SK-N-MC (cell line): ENCODE results near the gene FBXL3.

Source experiments
- DNase-seq: peaks from one replicate; pipeline ENCODE4 v3.0.0-alpha.2; 2011; ENCODE audit warnings: low read depth, low spot score
- H3K27ac ChIP-seq: fragments of 200-600 bp; sonication (generic); 2 replicates; pipeline ENCODE4 v1.5.1; 2016; ENCODE audit warnings: mixed run types
- H3K36me3 ChIP-seq: fragments of 200-600 bp; sonication (generic); 2 replicates; pipeline ENCODE4 v1.6.1; 2017; ENCODE audit warnings: antibody characterized with exemption, low read length, mixed read lengths; ENCODE audit not compliant: insufficient read depth
- H3K4me3 ChIP-seq: fragments of 200-600 bp; sonication (generic); 2 replicates; pipeline ENCODE4 v1.5.1; 2016
- H3K9ac ChIP-seq: fragments of 200-600 bp; sonication (generic); 2 replicates; pipeline ENCODE4 v1.8.0; 2017; ENCODE audit warnings: mixed run types, mixed read lengths; ENCODE audit not compliant: insufficient read length
- H3K9me3 ChIP-seq: fragments of 200-600 bp; sonication (generic); 2 replicates; pipeline ENCODE4 v1.6.1; 2017; ENCODE audit warnings: low read depth, mild to moderate bottlenecking, antibody characterized with exemption, low read length, moderate library complexity, mixed read lengths
- FOXP2 ChIP-seq: optimal IDR thresholded peaks from 2 replicates; pipeline ENCODE3; 2011; ENCODE audit warnings: mild to moderate bottlenecking, moderate library complexity; ENCODE audit not compliant: insufficient read depth; ENCODE audit errors: extremely low read length, control extremely low read depth
- POLR2AphosphoS5 ChIP-seq: IDR thresholded peaks from 2 replicates; pipeline ENCODE4 v1.6.1; 2012; ENCODE audit warnings: mild to moderate bottlenecking, low read depth, low read length, borderline replicate concordance

The FBXL3 gene

DNA sequence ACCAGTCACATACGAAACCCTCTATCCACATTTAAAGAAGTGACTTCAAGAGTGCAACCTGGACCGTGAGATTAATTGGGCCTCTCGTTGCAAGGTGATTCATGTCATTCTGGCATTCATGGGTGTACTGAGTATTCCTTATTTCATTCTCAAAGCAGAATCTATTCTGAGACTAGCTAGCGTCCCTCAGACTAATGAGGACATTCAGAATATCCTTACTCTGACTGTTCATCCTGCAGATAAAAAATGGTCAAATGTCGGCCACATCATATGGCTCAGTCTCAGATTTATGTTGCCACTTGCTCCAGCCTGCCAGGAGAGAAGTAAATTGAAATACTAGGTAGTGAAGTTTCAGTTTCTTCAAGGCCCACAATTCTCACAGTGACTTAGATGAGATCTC is 71.3 kb downstream of the FBXL3 start:
- TF ChIP-seq POLR2AphosphoS5 (no peak), FOXP2 (no peak)
- no peak for DNase-seq
- Histone ChIP-seq H3K4me3 (no peak overlapping the region), H3K27ac (no peak overlapping the region), H3K36me3 (no peaks in the 10 kb centered on the region), H3K9ac (no peak overlapping the region), H3K9me3 (peaks cover 3% of the 10 kb centered on the region; the same call in 1 of the 2 replicates)
